HUES6 (cell line): Measurements from ENCODE around the gene EEF2.

ENCODE experiments used
- H3K27ac ChIP-seq: 2 replicates; pipeline ENCODE4 v1.7.0; 2013; ENCODE audit warnings: low read depth, mild to moderate bottlenecking, low read length, inconsistent platforms
- H3K27me3 ChIP-seq: 2 replicates; pipeline ENCODE4 v1.6.1; 2013; ENCODE audit warnings: low read length; ENCODE audit not compliant: control insufficient read depth, insufficient read depth
- H3K36me3 ChIP-seq: 2 replicates; pipeline ENCODE4 v1.6.1; 2013; ENCODE audit warnings: low read length; ENCODE audit not compliant: control insufficient read depth, insufficient read depth
- H3K4me1 ChIP-seq: 2 replicates; pipeline ENCODE4 v1.6.1; 2013; ENCODE audit warnings: low read length; ENCODE audit not compliant: control insufficient read depth, insufficient read depth
- H3K4me3 ChIP-seq: 2 replicates; pipeline ENCODE4 v1.5.1; 2013; ENCODE audit warnings: low read depth, low read length
- H3K9ac ChIP-seq: one replicate; pipeline ENCODE4 v1.6.1; 2013; ENCODE audit warnings: mild to moderate bottlenecking, low read length
- H3K9me3 ChIP-seq: 2 replicates; pipeline ENCODE4 v1.6.1; 2013; ENCODE audit warnings: low read depth, low read length; ENCODE audit not compliant: control insufficient read depth, insufficient read depth

The EEF2 gene

GRCh38 chr19:3984908-3985642 lies at the start of gene EEF2:
Gene EEF2 (minus strand): TSS chr19:3985463. CDS start chr19:3985380, 83 bp downstream.
- H3K9ac ChIP-seq: peak within 1 kb of the TSS; percentile 95
- H3K36me3 ChIP-seq: peaks cover 48% of the 10 kb centered on the region
- peaks cover 8% of the 10 kb centered on the region; the same call in 1 of the 2 replicates for H3K27me3 ChIP-seq
- H3K4me1 ChIP-seq: peaks cover 26% of the 10 kb centered on the region
- H3K4me3 ChIP-seq: peak within 1 kb of the TSS; percentile 93
- no peaks in the 10 kb centered on the region for H3K9me3 ChIP-seq
- H3K27ac ChIP-seq: peak within 1 kb of the TSS; percentile 99

GRCh38 chr19:4034048-4035017 lies 49.1 kb upstream of the EEF2 start:
- peaks cover 69% of the 10 kb centered on the region for H3K36me3 ChIP-seq
- H3K4me3 ChIP-seq: no peak overlapping the region
- H3K9me3 ChIP-seq: peaks cover 4% of the 10 kb centered on the region; the same call in 1 of the 2 replicates
- H3K27me3 ChIP-seq: no peaks in the 10 kb centered on the region
- no peaks in the 10 kb centered on the region for H3K4me1 ChIP-seq
- no peak overlapping the region for H3K9ac ChIP-seq
- H3K27ac ChIP-seq: no peak overlapping the region

- Histone ChIP-seq H3K9ac (no peak overlapping the region), H3K36me3 (peaks cover 79% of the 10 kb centered on the region), H3K27ac (no peak overlapping the region), H3K9me3 (peaks cover 4% of the 10 kb centered on the region; the same call in 1 of the 2 replicates), H3K4me3 (no peak overlapping the region), H3K27me3 (no peaks in the 10 kb centered on the region), H3K4me1 (no peaks in the 10 kb centered on the region)
Observed at GRCh38 chr19:4033028-4033956, 48.0 kb upstream of the EEF2 start.

- H3K27ac ChIP-seq: no peak overlapping the region
- H3K4me3 ChIP-seq: no peak overlapping the region
- H3K36me3 ChIP-seq: peaks cover 81% of the 10 kb centered on the region
- H3K9ac ChIP-seq: no peak overlapping the region
- H3K9me3 ChIP-seq: peaks cover 4% of the 10 kb centered on the region; the same call in 1 of the 2 replicates
- H3K27me3 ChIP-seq: no peaks in the 10 kb centered on the region
- no peaks in the 10 kb centered on the region for H3K4me1 ChIP-seq
Observed at GRCh38 chr19:4032436-4032835, 47.2 kb upstream of the EEF2 start.

- H3K27me3 ChIP-seq: no peaks in the 10 kb centered on the region
- no peak overlapping the region for H3K9ac ChIP-seq
- H3K4me3 ChIP-seq: no peak overlapping the region
- no peak overlapping the region for H3K27ac ChIP-seq
- no peaks in the 10 kb centered on the region for H3K4me1 ChIP-seq
- H3K36me3 ChIP-seq: peaks cover 77% of the 10 kb centered on the region
- H3K9me3 ChIP-seq: peaks cover 4% of the 10 kb centered on the region; the same call in 1 of the 2 replicates
Observed at GRCh38 chr19:4031420-4031819, 46.2 kb upstream of the EEF2 start.

DNA sequence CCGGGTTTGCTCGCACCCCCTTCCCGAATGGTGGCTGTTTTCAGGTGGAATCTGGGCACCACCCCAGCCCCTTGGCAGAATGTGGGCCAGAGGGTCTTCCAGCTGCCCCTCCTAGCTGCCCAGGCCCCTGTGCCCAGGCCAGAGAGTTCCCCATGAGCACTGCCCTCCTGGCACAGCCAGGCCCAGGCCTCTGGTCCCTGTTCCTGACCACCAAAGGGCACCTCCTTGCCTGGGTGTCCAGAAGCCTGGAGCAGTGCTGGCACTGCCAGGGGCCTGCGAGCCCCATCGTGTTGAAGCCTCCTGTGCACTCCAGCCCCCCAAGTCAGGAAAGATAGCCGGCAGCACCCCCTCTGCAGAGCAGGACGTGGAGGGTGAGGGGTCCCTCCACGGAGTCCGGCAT lies 45.7 kb upstream of the EEF2 start:
- H3K27me3 ChIP-seq: no peaks in the 10 kb centered on the region
- peaks cover 75% of the 10 kb centered on the region for H3K36me3 ChIP-seq
- H3K4me1 ChIP-seq: no peaks in the 10 kb centered on the region
- peaks cover 3% of the 10 kb centered on the region; the same call in 1 of the 2 replicates for H3K9me3 ChIP-seq
- H3K9ac ChIP-seq: no peak overlapping the region
- no peak overlapping the region for H3K4me3 ChIP-seq
- no peak overlapping the region for H3K27ac ChIP-seq

DNA sequence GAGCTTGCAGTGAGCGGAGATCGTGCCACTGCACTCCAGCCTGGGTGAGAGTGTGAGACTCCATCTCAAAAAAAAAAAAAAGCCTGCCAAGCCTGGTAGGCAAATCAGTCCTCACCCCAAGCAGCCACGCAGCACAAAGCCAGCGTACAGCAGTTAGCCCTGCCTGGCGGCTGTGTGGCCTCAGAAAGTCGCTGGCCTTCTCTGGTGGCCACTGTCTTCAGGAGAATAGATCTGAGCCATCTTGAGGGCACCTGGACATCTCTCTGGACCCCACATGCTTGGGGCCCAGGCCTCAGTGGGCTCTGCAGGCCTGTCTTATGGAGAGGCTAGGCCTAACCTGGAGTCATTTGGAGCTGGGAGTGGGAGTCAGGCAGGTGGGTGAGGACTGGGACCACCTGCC lies 45.3 kb upstream of the EEF2 start:
- no peaks in the 10 kb centered on the region for H3K9me3 ChIP-seq
- no peaks in the 10 kb centered on the region for H3K27me3 ChIP-seq
- H3K27ac ChIP-seq: no peak overlapping the region
- no peak overlapping the region for H3K4me3 ChIP-seq
- peaks cover 71% of the 10 kb centered on the region for H3K36me3 ChIP-seq
- H3K4me1 ChIP-seq: no peaks in the 10 kb centered on the region
- no peak overlapping the region for H3K9ac ChIP-seq

- Histone ChIP-seq H3K4me3 (no peak overlapping the region), H3K36me3 (peaks cover 67% of the 10 kb centered on the region), H3K4me1 (no peaks in the 10 kb centered on the region), H3K9me3 (no peaks in the 10 kb centered on the region), H3K9ac (no peak overlapping the region), H3K27me3 (no peaks in the 10 kb centered on the region), H3K27ac (no peak overlapping the region)
Observed at GRCh38 chr19:4029247-4029614, 44.0 kb upstream of the EEF2 start.

DNA sequence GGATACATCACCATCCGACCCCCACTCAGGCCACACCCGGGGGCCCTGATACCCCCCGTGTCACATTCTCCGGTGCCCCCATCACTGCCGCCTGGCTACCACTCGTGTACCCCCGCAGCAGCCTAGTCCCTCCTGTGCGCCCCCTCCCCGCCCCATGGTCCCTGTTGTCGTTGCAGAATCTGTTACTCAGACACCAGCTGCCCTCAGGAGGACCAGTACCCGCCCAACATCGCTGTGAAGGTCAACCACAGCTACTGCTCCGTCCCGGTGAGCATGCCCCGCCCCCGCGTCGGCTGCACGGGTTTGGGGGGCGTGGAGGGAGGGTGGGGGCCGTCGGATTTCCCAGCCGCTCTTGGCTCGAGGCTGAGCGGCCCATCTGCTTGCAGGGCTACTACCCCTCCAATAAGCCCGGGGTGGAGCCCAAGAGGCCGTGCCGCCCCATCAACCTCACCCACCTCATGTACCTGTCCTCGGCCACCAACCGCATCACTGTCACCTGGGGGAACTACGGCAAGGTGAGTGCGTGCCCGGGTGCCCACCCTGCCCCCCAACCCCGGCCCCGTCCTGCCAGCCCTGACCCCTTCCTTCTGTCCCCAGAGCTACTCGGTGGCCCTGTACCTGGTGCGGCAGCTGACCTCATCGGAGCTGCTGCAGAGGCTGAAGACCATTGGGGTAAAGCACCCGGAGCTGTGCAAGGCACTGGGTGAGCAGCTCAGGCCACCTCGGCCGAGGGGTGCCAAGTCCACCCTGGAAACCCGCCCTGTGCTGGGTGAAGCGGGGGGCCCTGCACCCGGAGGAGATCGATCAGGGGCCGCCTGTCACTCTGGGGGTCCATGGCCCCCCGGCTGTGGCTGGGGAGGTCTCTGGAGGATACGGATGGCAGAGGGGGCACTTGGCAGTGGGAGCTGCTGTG lies 43.3 kb upstream of the EEF2 start:
- H3K4me1 ChIP-seq: no peaks in the 10 kb centered on the region
- H3K9ac ChIP-seq: no peak overlapping the region
- H3K27ac ChIP-seq: no peak overlapping the region
- no peaks in the 10 kb centered on the region for H3K9me3 ChIP-seq
- H3K27me3 ChIP-seq: no peaks in the 10 kb centered on the region
- H3K36me3 ChIP-seq: peaks cover 66% of the 10 kb centered on the region
- H3K4me3 ChIP-seq: no peak overlapping the region

- H3K4me1 ChIP-seq: no peaks in the 10 kb centered on the region
- peaks cover 57% of the 10 kb centered on the region for H3K36me3 ChIP-seq
- no peaks in the 10 kb centered on the region for H3K9me3 ChIP-seq
- H3K27ac ChIP-seq: no peak overlapping the region
- H3K27me3 ChIP-seq: no peaks in the 10 kb centered on the region
- no peak overlapping the region for H3K9ac ChIP-seq
- H3K4me3 ChIP-seq: no peak overlapping the region
Observed at GRCh38 chr19:4027146-4027545, 41.9 kb upstream of the EEF2 start.
